ENCODE results near the gene ABHD6.

DNA sequence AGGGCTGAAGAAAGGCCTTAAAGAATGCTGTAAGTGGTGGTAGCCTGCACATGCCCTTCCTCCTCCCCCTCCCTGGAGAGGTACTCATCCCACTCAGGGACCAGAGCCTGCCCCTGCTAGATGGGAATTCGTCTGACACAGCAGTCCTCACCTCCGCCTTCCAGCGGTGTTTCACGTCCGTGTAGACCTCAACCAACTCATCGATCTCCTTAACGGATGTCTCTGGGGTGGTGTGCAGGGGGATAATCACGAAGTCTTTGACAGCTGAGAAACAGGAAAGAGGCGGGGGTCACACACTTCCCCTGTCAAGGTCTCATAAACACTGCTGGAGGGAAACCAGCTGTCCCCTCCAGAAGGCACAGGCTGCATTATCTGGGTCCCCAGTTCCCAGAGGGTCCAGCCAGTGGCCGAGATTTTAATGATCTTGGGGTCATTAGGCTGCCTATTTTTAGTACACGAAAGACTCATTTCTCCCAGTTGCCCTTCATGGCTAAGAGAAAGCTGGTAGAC is 36.7 kb upstream of the ABHD6 start:
- TF ChIP-seq CTCF (IDR thresholded peaks at IDR 0.05 in 4 of 5, conservative IDR thresholded peaks at IDR 0.05 in 1 of 5): no peak
- TF ChIP-seq POLR2A (IDR thresholded peaks at IDR 0.05): no peak

Measured in gastrocnemius medialis (tissue), 4 donors.